ENCODE measurements around the gene AP2B1. TPM values are rescaled to one million over a fixed set of nuclear protein-coding genes. Genes with fewer than 3 reads are reported as not detected.

AP2B1 gene
- total RNA-seq, 1 donor from 2014 or later, result 152 TPM

GRCh38 chr17:35664685-35665084, 77.6 kb downstream of the AP2B1 start:
- no peak for TF ChIP-seq CTCF (IDR thresholded peaks at IDR 0.05; ENCODE audit: insufficient read depth, low read length, poor library complexity, severe bottlenecking)
- H3K36me3 ChIP-seq (ENCODE audit: control insufficient read depth, insufficient read depth, low read length), result no peaks in the 10 kb centered on the region

GRCh38 chr17:35665662-35666061, 78.5 kb downstream of the AP2B1 start:
- no peak overlapping the region for H3K4me3 ChIP-seq (ENCODE audit: low read depth, low read length)
- TF ChIP-seq CTCF (IDR thresholded peaks at IDR 0.05; ENCODE audit: insufficient read depth, low read length, poor library complexity, severe bottlenecking), result no peak
- no peak for DNase-seq (ENCODE audit: low read depth)
- no peaks in the 10 kb centered on the region for H3K36me3 ChIP-seq (ENCODE audit: control insufficient read depth, insufficient read depth, low read length)
- no peaks in the 10 kb centered on the region for H3K27me3 ChIP-seq (ENCODE audit: control insufficient read depth, insufficient read depth, low read length)

More at GRCh38 chr17:35664685-35665084, 77.6 kb downstream of the AP2B1 start:
- no peak for DNase-seq (ENCODE audit: low read depth)
- Histone ChIP-seq H3K27me3 (ENCODE audit: control insufficient read depth, insufficient read depth, low read length) (no peaks in the 10 kb centered on the region), H3K4me3 (ENCODE audit: low read depth, low read length) (no peak overlapping the region)

- Histone ChIP-seq H3K36me3 (ENCODE audit: control insufficient read depth, insufficient read depth, low read length) (no peaks in the 10 kb centered on the region), H3K4me3 (ENCODE audit: low read depth, low read length) (no peak overlapping the region), H3K27me3 (ENCODE audit: control insufficient read depth, insufficient read depth, low read length) (no peaks in the 10 kb centered on the region)
- TF ChIP-seq CTCF (IDR thresholded peaks at IDR 0.05; ENCODE audit: insufficient read depth, low read length, poor library complexity, severe bottlenecking), result no peak
- no peak for DNase-seq (ENCODE audit: low read depth)
Measured at GRCh38 chr17:35666070-35666469, 78.9 kb downstream of the AP2B1 start.

- no peaks in the 10 kb centered on the region for H3K36me3 ChIP-seq (ENCODE audit: control insufficient read depth, insufficient read depth, low read length)
- H3K4me3 ChIP-seq (ENCODE audit: low read depth, low read length), result no peak overlapping the region
- TF ChIP-seq CTCF (IDR thresholded peaks at IDR 0.05; ENCODE audit: insufficient read depth, low read length, poor library complexity, severe bottlenecking), result no peak
- no peaks in the 10 kb centered on the region for H3K27me3 ChIP-seq (ENCODE audit: control insufficient read depth, insufficient read depth, low read length)
- no peak for DNase-seq (ENCODE audit: low read depth)
Measured at GRCh38 chr17:35666967-35667532, 79.9 kb downstream of the AP2B1 start.

GRCh38 chr17:35668802-35669201, 81.7 kb downstream of the AP2B1 start:
- Histone ChIP-seq H3K36me3 (ENCODE audit: control insufficient read depth, insufficient read depth, low read length) (no peaks in the 10 kb centered on the region), H3K27me3 (ENCODE audit: control insufficient read depth, insufficient read depth, low read length) (no peaks in the 10 kb centered on the region), H3K4me3 (ENCODE audit: low read depth, low read length) (no peak overlapping the region)
- no peak for TF ChIP-seq CTCF (IDR thresholded peaks at IDR 0.05; ENCODE audit: insufficient read depth, low read length, poor library complexity, severe bottlenecking)
- DNase-seq (ENCODE audit: low read depth), result no peak

GRCh38 chr17:35674552-35674951, 87.4 kb downstream of the AP2B1 start:
- peaks cover 3% of the 10 kb centered on the region for H3K36me3 ChIP-seq (ENCODE audit: control insufficient read depth, insufficient read depth, low read length)

More at GRCh38 chr17:35674552-35674951, 87.4 kb downstream of the AP2B1 start:
- DNase-seq (ENCODE audit: low read depth), result no peak
- Histone ChIP-seq H3K27me3 (ENCODE audit: control insufficient read depth, insufficient read depth, low read length) (no peaks in the 10 kb centered on the region), H3K4me3 (ENCODE audit: low read depth, low read length) (no peak overlapping the region)
- no peak for TF ChIP-seq CTCF (IDR thresholded peaks at IDR 0.05; ENCODE audit: insufficient read depth, low read length, poor library complexity, severe bottlenecking)
